Thymus (tissue), 11 donors: ENCODE results near the gene UBE3B. TPM values are rescaled to one million over a fixed set of nuclear protein-coding genes. Genes with fewer than 3 reads are reported as not detected.

Experiments used
- DNase-seq, 9 donors: peaks; one replicate each; pipeline ENCODE4 v3.0.0-alpha.2; 2013; ENCODE audit warnings: low spot score in 9 of 9, low read depth in 6 of 9, missing footprints in 1 of 9
- H3K27ac ChIP-seq, 2 donors: one replicate each; pipeline ENCODE4 v1.5.1; 2013; ENCODE audit warnings: control low read depth in 1 of 2, low read depth in 1 of 2, low read length in 1 of 2, mild to moderate bottlenecking in 1 of 2, moderate library complexity in 1 of 2
- H3K27me3 ChIP-seq, 2 donors: one replicate each; pipeline ENCODE4 v1.5.1; 2013; ENCODE audit warnings: low read length in 1 of 2; ENCODE audit not compliant: control insufficient read depth in 2 of 2, insufficient read depth in 1 of 2
- H3K36me3 ChIP-seq, 2 donors: one replicate each; pipeline ENCODE4 v1.5.1; 2013; ENCODE audit warnings: low read length in 1 of 2, mild to moderate bottlenecking in 1 of 2, moderate library complexity in 1 of 2; ENCODE audit not compliant: control insufficient read depth in 2 of 2, insufficient read depth in 2 of 2
- H3K4me1 ChIP-seq, 2 donors: one replicate each; pipeline ENCODE4 v1.5.1; 2013; ENCODE audit warnings: low read length in 2 of 2; ENCODE audit not compliant: control insufficient read depth in 2 of 2, insufficient read depth in 2 of 2
- H3K4me3 ChIP-seq, 2 donors: one replicate each; pipeline ENCODE4 v1.5.1; 2013; ENCODE audit warnings: low read length in 2 of 2, control low read depth in 1 of 2, mild to moderate bottlenecking in 1 of 2
- H3K9me3 ChIP-seq, 2 donors: one replicate each; pipeline ENCODE4 v1.5.1; 2013; ENCODE audit warnings: low read length in 1 of 2, mild to moderate bottlenecking in 1 of 2; ENCODE audit not compliant: control insufficient read depth in 2 of 2, insufficient read depth in 1 of 2
- WGBS: extraction: QIAGEN DNeasy Blood & Tissue Kit; methylation state at CpG from one replicate; pipeline ENCODE4 v1.1.7; 2013; 5-methylcytosine and 5-hydroxymethylcytosine counted together
- polyA plus RNA-seq: library from polyadenylated mRNA; stranded (reverse); fragments of 200-250 nt; gene quantifications from one replicate; pipeline ENCODE4 v1.2.3, GENCODE V29; 2013
- total RNA-seq: library from RNA; stranded (reverse); fragments of 120-200 nt; gene quantifications from one replicate; pipeline ENCODE4 v1.2.4, GENCODE V29; 2013
- donor health status: healthy.

UBE3B gene
- total and polyA plus RNA-seq, 2 donors: 11.7 to 13.5 TPM

DNA sequence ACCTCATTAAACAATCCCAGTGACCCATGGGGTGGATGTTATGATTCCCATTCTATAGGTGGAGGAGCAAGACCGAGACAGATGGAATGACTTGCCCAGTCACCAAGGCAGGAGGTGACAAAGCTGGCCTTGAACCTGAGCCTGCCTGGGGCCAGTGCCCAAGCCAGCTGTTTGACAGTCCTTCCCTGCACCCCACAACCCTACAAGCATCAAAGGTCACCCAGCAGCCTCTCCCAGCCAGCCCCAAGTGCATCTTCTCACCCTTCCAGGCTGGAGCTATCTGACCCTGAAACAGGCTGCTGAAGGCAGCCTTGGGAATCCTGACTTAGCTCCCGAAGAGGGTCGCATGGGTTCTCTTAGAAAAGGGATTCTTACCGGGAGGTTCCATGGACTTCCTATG is 75.5 kb downstream of the UBE3B start:
- no peak overlapping the region for H3K4me3 ChIP-seq
- H3K27ac ChIP-seq: no peak overlapping the region
- no peaks in the 10 kb centered on the region for H3K36me3 ChIP-seq
- no peaks in the 10 kb centered on the region for H3K9me3 ChIP-seq
- no peaks in the 10 kb centered on the region for H3K4me1 ChIP-seq
- no peak for DNase-seq
- 86% methylated on average over 4 of the region's 4 CpGs for WGBS
- H3K27me3 ChIP-seq: peaks cover 0 to 22% of the 10 kb centered on the region in 2 donors

DNA sequence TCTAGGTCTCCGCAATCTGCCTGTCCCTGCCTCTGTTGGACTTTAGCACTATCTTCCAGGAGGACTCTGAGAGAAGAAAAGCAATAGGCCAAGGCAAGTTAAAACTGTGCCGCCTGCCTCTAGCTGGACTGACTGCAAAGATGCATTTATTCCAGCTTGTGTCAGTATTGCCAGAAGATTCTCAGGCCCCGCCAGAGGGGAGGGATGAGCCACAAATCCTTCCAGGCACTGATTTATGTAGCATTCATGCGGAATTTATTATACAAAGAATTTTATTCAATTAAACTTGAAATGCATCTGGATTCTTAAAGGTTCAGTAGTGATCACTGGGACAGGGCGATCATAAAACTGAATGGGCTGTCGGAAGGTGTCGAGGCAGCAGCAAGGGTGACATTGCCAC is 76.0 kb downstream of the UBE3B start:
- H3K27me3 ChIP-seq: peaks cover 0 to 19% of the 10 kb centered on the region in 2 donors
- no peaks in the 10 kb centered on the region for H3K9me3 ChIP-seq
- H3K36me3 ChIP-seq: no peaks in the 10 kb centered on the region
- H3K27ac ChIP-seq: no peak overlapping the region
- no peak overlapping the region for H3K4me3 ChIP-seq
- no peak for DNase-seq
- WGBS: 96% methylated on average over 7 of the region's 7 CpGs
- H3K4me1 ChIP-seq: no peaks in the 10 kb centered on the region

DNA sequence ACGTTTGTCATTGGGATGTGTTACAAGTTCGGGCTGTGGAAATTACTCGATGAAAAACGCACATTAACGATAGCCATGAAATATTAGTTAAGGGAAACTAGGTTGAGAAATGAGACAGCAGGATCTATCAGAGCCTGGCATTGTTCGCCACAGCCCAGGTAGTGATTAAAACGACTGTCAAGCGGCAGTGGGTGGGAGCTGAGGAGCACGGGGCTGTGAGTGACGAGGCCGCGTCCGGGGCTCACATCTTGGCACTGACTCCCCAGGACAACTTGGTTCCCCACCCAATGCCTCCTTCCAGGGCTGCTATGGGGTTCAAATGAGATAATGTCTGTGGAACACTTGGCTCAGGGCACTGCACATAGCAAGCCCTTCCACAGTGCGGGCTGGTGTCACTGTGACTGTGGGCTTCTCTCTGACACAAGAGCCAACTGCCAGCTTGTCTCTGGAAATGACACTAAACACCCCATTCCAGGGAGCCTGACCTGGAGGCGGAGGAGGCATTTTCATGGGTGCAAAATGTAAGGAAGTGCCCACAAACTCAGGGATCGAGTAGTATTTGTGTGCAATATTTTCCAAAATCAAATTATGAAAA is 76.6 kb downstream of the UBE3B start:
- no peak overlapping the region for H3K27ac ChIP-seq
- no peak for DNase-seq
- 83% methylated on average over 16 of the region's 16 CpGs for WGBS
- no peaks in the 10 kb centered on the region for H3K4me1 ChIP-seq
- no peak overlapping the region for H3K4me3 ChIP-seq
- no peaks in the 10 kb centered on the region for H3K36me3 ChIP-seq
- no peaks in the 10 kb centered on the region for H3K9me3 ChIP-seq
- H3K27me3 ChIP-seq: peaks cover 0 to 15% of the 10 kb centered on the region in 2 donors

DNA sequence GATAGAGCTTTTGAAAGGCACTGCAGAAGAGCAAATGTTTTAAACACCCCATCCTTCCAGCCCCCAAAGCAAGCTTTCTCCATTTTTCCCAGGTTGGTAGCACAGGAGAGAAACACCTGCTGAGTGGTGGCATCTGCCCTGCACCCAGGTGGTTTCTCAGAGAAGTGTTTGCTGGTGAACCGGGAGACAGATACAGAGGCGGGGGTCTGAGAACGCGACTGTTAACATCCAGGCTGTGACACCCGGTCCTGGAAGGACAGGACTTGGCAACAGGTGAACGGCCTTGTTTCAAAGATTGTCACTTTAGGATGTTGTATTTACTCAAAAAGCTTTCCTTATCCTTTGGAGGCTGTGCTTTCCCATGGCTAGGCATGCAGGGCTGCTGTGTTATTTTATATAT is 77.3 kb downstream of the UBE3B start:
- H3K27ac ChIP-seq: no peak overlapping the region
- WGBS: 83% methylated on average over 6 of the region's 6 CpGs
- no peaks in the 10 kb centered on the region for H3K4me1 ChIP-seq
- peaks cover 0 to 14% of the 10 kb centered on the region in 2 donors for H3K27me3 ChIP-seq
- no peaks in the 10 kb centered on the region for H3K9me3 ChIP-seq
- no peak overlapping the region for H3K4me3 ChIP-seq
- DNase-seq: no peak
- H3K36me3 ChIP-seq: no peaks in the 10 kb centered on the region

DNA sequence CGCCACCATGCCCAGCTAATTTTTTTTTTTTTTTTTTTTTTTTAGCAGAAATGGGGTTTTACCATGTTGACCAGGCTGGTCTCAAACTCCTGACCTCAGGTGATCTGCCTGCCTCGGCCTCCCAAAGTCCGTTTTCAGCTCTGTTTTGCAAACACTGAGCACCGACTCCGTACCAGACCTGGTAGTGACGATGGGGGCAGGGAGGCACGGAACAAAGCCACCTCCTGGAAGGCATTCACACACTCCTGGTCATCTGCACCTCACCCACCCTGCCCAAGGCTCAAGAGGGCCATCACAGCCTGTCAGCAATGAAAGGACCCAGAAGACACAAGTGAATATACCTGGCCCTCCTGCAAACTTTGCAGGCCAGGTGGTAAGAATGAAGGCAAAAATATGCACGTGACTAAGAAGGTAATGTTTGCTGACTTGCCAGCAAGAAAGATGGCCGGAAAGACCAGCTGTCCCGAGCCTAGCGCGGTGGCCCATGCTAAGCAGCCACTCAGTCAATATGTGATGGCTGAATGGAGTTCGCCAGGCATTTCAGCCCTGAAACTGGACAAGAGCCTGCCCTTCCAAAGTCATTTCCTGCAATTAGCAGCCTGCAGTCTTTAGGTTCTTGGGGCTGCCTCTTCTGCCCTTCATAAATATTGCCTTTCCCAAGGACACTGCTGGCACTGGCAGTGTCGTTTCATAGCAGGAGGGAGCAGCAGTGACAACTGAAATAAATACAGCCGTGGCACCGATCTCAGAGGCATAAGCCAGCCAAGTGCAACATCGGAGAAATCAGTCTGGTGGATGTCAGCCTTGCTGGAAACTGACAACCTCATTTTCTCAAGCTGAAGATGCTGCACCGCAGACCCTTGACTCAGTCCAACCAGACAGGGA is 78.2 kb downstream of the UBE3B start:
- no peak for DNase-seq
- no peak overlapping the region for H3K27ac ChIP-seq
- peaks cover 0 to 7% of the 10 kb centered on the region in 2 donors for H3K27me3 ChIP-seq
- H3K4me1 ChIP-seq: no peaks in the 10 kb centered on the region
- no peaks in the 10 kb centered on the region for H3K9me3 ChIP-seq
- H3K36me3 ChIP-seq: no peaks in the 10 kb centered on the region
- H3K4me3 ChIP-seq: no peak overlapping the region
- WGBS: 92% methylated on average over 18 of the region's 18 CpGs

DNA sequence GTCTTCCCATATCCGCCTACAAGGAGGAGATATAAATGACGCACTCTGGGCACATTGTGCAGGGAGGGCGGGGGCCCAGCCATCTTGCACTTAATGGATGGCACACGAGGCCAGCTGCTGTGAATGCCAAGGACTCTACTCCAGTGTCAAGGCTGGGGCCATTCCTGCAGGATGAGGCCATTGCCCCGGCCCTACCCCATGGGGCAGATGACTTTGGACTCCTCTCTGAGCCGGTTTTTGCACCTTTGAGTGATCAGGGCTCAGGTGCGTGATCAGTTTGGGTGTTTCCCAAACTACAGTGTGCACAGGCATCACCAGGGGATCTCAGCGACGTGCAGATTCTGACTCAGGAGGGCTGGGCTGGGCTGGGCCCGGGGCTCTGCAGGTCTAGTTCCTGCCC is 79.8 kb downstream of the UBE3B start:
- H3K27me3 ChIP-seq: peaks cover 0 to 5% of the 10 kb centered on the region in 2 donors
- H3K9me3 ChIP-seq: peaks cover 0 to 4% of the 10 kb centered on the region in 2 donors
- H3K36me3 ChIP-seq: no peaks in the 10 kb centered on the region
- WGBS: 98% methylated on average over 10 of the region's 10 CpGs
- H3K27ac ChIP-seq: no peak overlapping the region
- DNase-seq: no peak
- H3K4me3 ChIP-seq: no peak overlapping the region
- H3K4me1 ChIP-seq: no peaks in the 10 kb centered on the region

DNA sequence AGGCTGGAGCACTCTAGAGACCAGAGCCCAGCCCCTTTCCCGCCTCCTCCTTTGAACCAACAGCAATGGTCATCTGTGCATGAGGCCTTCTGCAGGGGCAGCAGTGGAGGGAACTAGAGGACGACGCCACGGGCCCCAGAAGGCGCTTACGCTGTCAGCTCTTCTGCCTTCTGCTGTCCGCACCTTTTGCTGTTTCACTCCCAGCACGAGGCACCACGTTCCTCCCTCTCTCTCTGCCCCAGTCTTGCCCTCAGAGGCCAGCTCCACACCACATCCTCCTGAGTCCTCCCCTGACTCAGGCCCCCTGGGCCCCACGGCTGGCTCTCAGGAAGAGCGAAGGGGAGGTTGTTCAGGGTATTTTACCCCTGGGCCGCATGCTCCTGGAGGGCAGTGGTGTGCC is 80.4 kb downstream of the UBE3B start:
- H3K9me3 ChIP-seq: peaks cover 0 to 4% of the 10 kb centered on the region in 2 donors
- H3K27ac ChIP-seq: no peak overlapping the region

DNA sequence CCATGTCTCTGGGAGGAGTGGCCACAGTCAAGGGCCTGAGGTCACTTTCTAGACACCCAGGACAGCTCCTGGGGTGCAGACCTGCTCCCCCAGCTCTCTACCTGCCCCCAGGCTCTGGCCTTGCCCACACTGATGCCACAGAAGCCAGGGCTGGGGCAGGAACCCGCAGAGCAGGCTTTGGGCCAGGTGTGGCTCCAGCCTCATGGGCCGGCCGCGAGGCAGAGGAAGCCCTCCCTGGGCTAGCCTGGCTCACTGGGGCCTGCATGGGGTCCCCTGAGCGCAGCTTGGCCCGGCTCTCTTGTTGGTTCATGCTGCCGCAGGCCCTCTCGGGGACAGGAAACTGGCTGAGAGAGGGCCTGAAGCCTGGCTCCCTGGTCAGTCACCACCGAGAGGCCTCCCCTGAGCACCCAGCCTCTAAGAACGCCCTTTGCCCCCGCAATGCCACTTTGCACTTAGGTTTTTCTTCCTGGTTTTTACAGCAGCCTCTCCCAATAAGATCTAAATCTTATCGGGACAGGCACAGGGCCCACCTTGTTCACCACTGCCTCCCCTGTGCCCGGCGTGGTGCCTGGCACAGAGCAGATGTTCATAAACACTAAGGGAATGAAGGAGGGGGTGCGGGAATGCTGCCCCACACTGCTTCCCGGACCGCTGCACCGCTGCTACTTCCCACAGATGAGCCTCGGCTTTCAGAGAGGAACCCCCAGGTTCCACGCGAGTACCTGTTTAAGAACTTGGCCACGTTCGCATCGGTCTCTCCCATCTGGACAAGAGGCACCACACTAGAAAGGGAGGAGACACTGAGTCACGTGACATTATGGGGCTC is 81.2 kb downstream of the UBE3B start:
- Histone ChIP-seq H3K4me3 (no peak overlapping the region), H3K27ac (no peak overlapping the region), H3K4me1 (no peaks in the 10 kb centered on the region), H3K9me3 (peaks cover 0 to 4% of the 10 kb centered on the region in 2 donors), H3K27me3 (peaks cover 0 to 5% of the 10 kb centered on the region in 2 donors), H3K36me3 (peaks cover 0 to 12% of the 10 kb centered on the region in 2 donors)
- no peak for DNase-seq
- WGBS: 92% methylated on average over 25 of the region's 25 CpGs

More for the DNA sequence above, 80.4 kb downstream of the UBE3B start:
- WGBS: 93% methylated on average over 12 of the region's 12 CpGs
- DNase-seq: no peak
- no peak overlapping the region for H3K4me3 ChIP-seq
- H3K36me3 ChIP-seq: peaks cover 0 to 4% of the 10 kb centered on the region in 2 donors
- peaks cover 0 to 5% of the 10 kb centered on the region in 2 donors for H3K27me3 ChIP-seq
- no peaks in the 10 kb centered on the region for H3K4me1 ChIP-seq

DNA sequence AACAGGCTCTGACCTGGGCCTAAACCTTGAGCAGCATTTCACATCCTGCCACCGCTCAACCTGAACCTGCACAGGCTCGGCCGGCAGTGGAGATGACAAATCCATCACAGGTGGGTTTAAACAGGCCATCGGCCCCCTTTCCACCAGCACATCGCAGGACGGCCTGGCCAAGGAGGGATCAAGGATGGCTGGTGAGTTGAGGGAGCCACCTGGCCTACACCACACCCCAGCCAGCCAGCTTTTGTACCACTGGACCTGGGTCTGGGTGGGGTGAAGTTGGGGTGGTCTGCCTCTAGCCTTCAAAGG is 81.7 kb downstream of the UBE3B start:
- H3K27ac ChIP-seq: no peak overlapping the region
- peaks cover 0 to 4% of the 10 kb centered on the region in 2 donors for H3K9me3 ChIP-seq
- H3K4me3 ChIP-seq: no peak overlapping the region
- peaks cover 0 to 15% of the 10 kb centered on the region in 2 donors for H3K36me3 ChIP-seq
- 86% methylated on average over 6 of the region's 6 CpGs for WGBS
- H3K4me1 ChIP-seq: no peaks in the 10 kb centered on the region
- H3K27me3 ChIP-seq: no peaks in the 10 kb centered on the region
- DNase-seq: no peak
